ENCODE data around the gene MYPOP.

Gene MYPOP

GRCh38 chr19:45901912-45902650 is at the start of gene MYPOP:
TSS of gene MYPOP (minus strand) at chr19:45902613. CDS start at chr19:45901773, 840 bp downstream.
- no peak for DNase-seq (ENCODE audit: low read depth in 2 of 2)
- H3K4me3 ChIP-seq (replicated peaks in 1 of 2; ENCODE audit: low read depth in 2 of 2, low read length in 2 of 2) = peak within 1 kb of the TSS; percentile 80 to 82
- TF ChIP-seq CTCF (IDR thresholded peaks at IDR 0.05; ENCODE audit: low read depth, low read length) = no peak

GRCh38 chr19:45947926-45948325 is 45.5 kb upstream of the MYPOP start:
- TF ChIP-seq CTCF (IDR thresholded peaks at IDR 0.05; ENCODE audit: low read depth, low read length) = no peak
- no peak overlapping the region for H3K4me3 ChIP-seq (replicated peaks in 1 of 2; ENCODE audit: low read depth in 2 of 2, low read length in 2 of 2)
- peak in 1 of 2 donors; percentile 49 for DNase-seq (ENCODE audit: low read depth in 2 of 2)

- DNase-seq (ENCODE audit: low read depth in 2 of 2) = no peak
- no peak overlapping the region for H3K4me3 ChIP-seq (replicated peaks in 1 of 2; ENCODE audit: low read depth in 2 of 2, low read length in 2 of 2)
- no peak for TF ChIP-seq CTCF (IDR thresholded peaks at IDR 0.05; ENCODE audit: low read depth, low read length)
These were observed 38.0 kb upstream of the MYPOP start for GRCh38 chr19:45940515-45940805.

- no peak for TF ChIP-seq CTCF (IDR thresholded peaks at IDR 0.05; ENCODE audit: low read depth, low read length)
- no peak for DNase-seq (ENCODE audit: low read depth in 2 of 2)
These were observed 37.5 kb upstream of the MYPOP start for GRCh38 chr19:45939792-45940514.

GRCh38 chr19:45938733-45939319 is 36.4 kb upstream of the MYPOP start:
- no peak for DNase-seq (ENCODE audit: low read depth in 2 of 2)
- H3K4me3 ChIP-seq (replicated peaks in 1 of 2; ENCODE audit: low read depth in 2 of 2, low read length in 2 of 2) = no peak overlapping the region
- no peak for TF ChIP-seq CTCF (IDR thresholded peaks at IDR 0.05; ENCODE audit: low read depth, low read length)

More at GRCh38 chr19:45939792-45940514, 37.5 kb upstream of the MYPOP start:
- no peak overlapping the region for H3K4me3 ChIP-seq (replicated peaks in 1 of 2; ENCODE audit: low read depth in 2 of 2, low read length in 2 of 2)

GRCh38 chr19:45935267-45935666 is 32.9 kb upstream of the MYPOP start:
- no peak overlapping the region for H3K4me3 ChIP-seq (replicated peaks in 1 of 2; ENCODE audit: low read depth in 2 of 2, low read length in 2 of 2)
- no peak for DNase-seq (ENCODE audit: low read depth in 2 of 2)
- no peak for TF ChIP-seq CTCF (IDR thresholded peaks at IDR 0.05; ENCODE audit: low read depth, low read length)
